Stimulated activated CD4-positive, alpha-beta T cell treated with anti-CD3 and anti-CD28 coated beads, Interleukin-2, amount 100 ng/mL, for 4 hours (primary cell): ENCODE measurements around the gene C1orf174.

Experiments
- DNase-seq: peaks from one replicate; pipeline ENCODE4 v3.0.0-alpha.2; 2020; ENCODE audit warnings: low read depth

C1orf174 gene

GRCh38 chr1:3868464-3869006 lies 31.5 kb downstream of the C1orf174 start:
- DNase-seq = no peak

- DNase-seq = no peak
These were observed 34.4 kb downstream of the C1orf174 start for GRCh38 chr1:3865606-3866160.

DNA sequence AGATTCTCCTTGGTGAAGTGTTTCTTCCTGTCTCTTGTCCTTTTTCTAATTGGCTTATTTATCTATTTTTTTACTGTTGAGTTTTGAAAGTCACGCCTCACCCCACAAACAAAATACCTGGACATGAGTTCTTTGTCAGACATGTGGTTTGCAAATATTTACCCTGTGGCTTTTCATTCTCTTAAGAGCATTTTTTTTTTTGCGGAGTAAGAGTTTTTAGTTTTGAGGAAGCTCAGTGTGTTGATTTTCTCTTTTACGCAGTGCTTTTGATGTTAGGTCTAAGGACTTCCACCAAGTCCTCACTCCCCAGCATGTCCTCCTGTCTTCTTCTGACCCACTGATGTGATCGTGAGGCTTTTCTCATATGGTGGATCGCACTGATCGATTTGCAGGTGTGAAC lies 35.2 kb downstream of the C1orf174 start:
- DNase-seq = no peak

DNA sequence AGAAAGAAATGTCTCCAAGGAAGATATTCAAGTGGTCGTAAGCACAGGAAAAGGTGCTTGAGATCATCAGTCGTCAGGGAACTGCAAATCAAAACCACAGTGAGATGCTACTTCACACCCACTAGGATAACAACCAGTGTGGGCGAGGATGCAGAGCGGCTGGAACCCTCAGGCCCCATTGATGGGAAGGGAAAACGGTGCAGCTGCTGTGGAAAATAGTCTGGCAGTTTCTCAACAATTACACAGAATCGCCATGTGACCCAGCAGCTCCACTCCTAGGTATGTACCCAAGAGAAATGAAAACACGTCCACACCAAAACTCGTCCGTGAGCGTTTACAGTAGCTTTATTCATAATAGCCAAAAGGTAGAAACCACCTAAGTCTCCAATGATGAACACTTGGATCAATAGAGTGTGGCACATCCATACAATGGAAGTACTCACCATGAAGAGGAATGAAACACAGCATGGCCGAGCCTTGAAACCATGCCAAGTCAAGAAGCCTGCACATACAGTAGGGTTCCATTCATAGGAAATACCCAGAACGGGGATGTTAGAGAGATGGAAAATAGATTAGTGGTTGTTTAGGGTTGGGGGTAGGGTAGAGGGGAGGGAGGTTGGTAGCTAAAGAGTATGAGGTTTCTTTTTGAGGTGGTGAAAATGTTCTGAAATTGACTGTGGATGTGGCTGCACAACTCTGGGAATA lies 36.7 kb downstream of the C1orf174 start:
- DNase-seq = no peak

DNA sequence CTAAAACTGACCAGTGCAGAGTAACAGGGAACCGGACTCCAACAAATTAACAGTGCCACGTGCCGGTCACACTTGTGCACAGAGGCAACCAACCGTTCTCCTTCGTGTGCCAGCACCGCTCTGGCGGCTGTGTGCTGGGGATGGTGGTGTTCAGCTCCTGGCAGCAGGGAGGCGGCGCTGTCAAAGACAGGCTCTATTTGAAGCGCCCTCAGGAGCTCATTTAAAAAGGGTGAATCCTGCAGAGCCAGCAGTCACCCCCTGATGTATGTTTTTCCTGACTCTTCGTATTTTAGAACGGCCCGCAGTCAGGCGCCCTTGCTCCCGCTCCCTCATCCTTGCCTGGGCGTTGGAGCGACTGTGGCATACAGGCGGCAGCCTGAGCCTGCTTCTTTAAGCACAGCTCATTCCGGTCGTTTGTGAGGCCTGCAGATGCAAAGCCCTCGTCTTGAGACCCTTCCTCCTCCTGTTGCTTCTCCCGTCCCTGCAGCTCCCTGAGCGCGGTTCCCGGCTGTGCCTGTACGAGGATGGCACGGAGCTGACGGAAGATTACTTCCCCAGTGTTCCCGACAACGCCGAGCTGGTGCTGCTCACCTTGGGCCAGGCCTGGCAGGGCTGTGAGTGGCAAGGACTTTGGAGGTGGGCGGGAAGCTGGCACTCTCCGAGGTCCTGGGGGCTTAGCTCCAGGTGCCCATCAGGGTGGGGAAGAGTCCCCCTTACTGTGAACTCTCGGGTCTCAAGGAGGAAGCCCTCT lies 41.7 kb downstream of the C1orf174 start:
- no peak for DNase-seq

- no peak for DNase-seq
These were observed 42.3 kb downstream of the C1orf174 start for GRCh38 chr1:3857791-3858129.

DNA sequence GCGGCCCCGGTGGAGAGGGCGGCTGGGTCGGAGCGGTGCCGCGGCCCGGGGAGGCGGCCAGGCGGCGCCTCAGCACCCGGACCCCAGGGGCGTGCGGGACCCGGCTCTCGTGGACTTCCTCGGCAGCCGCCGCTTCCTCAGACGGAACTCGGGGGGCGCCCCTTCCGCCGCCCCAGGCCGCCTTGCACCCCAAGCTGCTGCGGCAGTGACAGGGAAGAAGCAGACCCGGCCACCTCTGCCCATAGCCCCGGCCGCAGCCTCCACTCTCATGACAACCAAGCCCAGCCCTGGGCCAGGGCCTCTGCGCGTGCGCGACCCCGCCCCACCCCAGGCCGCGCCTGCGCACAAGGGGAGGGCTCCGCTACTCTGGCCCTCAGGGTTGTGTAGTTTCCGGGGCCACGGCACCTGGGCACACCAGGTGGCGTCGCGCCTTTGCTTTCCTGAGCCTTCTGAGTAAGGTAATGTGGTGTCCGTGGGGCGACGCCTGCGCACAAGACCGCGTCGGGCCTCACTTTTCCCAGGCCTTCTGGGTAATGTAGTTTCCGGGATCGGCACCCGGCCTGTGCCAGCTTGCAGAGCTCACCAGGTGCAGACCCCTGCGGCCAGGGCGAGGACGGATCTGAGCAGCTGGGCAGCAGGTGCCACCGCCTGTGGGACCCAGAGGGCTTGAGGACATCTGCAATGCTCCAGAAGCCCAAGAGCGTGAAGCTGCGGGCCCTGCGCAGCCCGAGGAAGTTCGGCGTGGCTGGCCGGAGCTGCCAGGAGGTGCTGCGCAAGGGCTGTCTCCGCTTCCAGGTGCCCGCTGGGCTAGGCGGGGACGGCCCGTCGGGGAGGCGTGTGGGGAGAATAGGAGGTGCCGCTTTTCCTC lies 42.9 kb downstream of the C1orf174 start, which contains the start of the genes CEP104 and DFFB:
CEP104 (minus strand) TSS at position 289 of the 868 bp plus-strand sequence. CDS start 4,804 bp downstream, outside the sequence.
DFFB (plus strand) TSS at position 554 of the 868 bp plus-strand sequence; CDS start at position 682, 128 bp downstream.
- DNase-seq = peak; percentile 96

GRCh38 chr1:3852711-3853485 lies 47.2 kb downstream of the C1orf174 start:
- no peak for DNase-seq

- no peak for DNase-seq
These were observed 48.0 kb downstream of the C1orf174 start for GRCh38 chr1:3852091-3852490.

DNA sequence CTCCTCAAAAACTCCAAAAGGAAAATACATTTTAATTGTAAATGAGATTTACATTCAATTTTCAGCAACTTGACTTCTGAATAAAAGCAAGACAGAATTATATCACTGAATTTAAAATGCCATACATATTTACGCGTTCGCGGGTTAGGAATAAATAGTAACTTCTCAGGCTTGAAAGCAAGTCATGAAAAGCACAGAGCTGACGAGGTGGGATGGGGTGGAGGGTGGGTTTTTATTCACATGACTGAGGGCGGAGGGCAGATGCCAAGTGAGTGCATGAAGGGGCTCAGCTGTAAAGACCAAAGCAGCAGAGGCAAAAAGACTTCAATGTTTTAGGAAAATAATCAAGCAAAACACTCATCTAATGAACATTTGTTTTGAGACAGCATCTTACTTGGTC lies 48.8 kb downstream of the C1orf174 start:
- no peak for DNase-seq

DNA sequence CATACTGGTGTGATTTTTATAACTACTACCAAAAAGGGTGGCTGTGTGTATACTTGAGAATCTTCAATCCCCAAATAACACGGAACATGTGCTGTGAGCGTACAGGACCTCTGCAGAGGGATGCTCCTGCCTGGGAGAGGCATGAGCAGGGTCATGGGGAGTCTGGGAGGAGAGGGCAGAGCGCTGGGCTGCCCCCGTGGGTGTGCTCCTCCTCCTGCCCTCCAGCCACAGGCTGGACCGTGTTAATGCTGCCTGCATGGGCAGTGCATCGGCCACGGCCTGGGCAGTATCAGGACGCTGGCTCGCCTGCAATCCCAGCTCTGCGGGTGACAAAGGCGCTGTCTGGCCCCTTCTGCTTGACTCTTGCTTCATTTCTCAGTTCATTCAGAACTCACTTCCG lies 49.2 kb downstream of the C1orf174 start:
- no peak for DNase-seq

GRCh38 chr1:3847081-3847480 lies 53.0 kb downstream of the C1orf174 start:
- no peak for DNase-seq

DNA sequence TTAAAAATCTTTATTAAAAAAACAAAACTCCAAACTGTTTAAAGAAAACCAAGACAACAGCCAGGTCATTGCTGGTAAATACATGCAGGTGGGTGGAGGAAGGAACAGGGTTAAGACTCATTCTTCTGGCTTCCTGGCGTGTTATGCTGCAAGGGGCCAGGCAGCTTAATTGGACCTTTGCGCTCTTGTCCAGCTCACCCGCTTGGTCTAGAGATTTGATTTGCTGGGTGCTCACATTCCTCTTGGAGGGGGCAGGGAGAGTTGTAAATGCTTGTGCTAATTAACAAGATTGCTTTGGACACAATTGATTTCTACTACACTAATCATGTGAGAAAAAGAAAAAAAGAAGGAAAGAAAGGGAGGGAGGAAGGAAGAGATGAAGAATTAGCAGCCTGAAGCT lies 53.5 kb downstream of the C1orf174 start:
- no peak for DNase-seq

- DNase-seq = no peak
These were observed 57.2 kb downstream of the C1orf174 start for GRCh38 chr1:3842912-3843311.

- no peak for DNase-seq
These were observed 58.6 kb downstream of the C1orf174 start for GRCh38 chr1:3841491-3841890.
